GM12878 (cell line): ENCODE data around the gene MYLK4. TPM values are rescaled to one million over a fixed set of nuclear protein-coding genes. Genes with fewer than 3 reads are reported as not detected.

Experiments used
- ATAC-seq: fragments of 200-7000 bp; cut with Tn5 transposase; 3 replicates; pipeline ENCODE4 v1.9.1; 2020; ENCODE audit warnings: mild to moderate bottlenecking, moderate library complexity
- BruUV-seq: library from RNA; stranded (reverse); fragments of 400-500 nt; replicated peaks from 2 replicates; lab custom pipeline; 2021; lab: Mats Ljungman, UMichigan
- CTCF ChIA-PET: fragments of 300-600 bp; sonication (Branson Sonifier 250); formaldehyde crosslinking; extraction: SDS; loops from one replicate; lab custom pipeline; 2021; ENCODE audit warnings: inconsistent platforms; lab: Yijun Ruan, JAX
- POLR2A ChIA-PET: fragments of 350-600 bp; formaldehyde crosslinking; extraction: SDS; loops from one replicate; lab custom pipeline; 2021; ENCODE audit warnings: inconsistent platforms; lab: Charles Lee
- RAD21 ChIA-PET: fragments of 300-600 bp; sonication (Branson Sonifier 250); formaldehyde crosslinking; loops from one replicate; lab custom pipeline; 2023; ENCODE audit warnings: antibody characterized with exemption; ENCODE audit not compliant: unreplicated experiment; lab: Charles Lee
- SMC1A ChIA-PET: fragments of 300-600 bp; sonication (Branson Sonifier 250); formaldehyde crosslinking; loops from one replicate; lab custom pipeline; 2023; ENCODE audit not compliant: unreplicated experiment, uncharacterized antibody; lab: Charles Lee
- DNase-seq: peaks from one replicate; pipeline ENCODE4 v3.0.0-alpha.2; 2011; ENCODE audit warnings: low read depth, low spot score
- FAIRE-seq: peaks from 3 replicates; lab custom pipeline; 2011; peaks lifted over from hg19 to GRCh38; lab: Jason Lieb, UNC
- H2AFZ ChIP-seq: 2 replicates; pipeline ENCODE4 v1.6.0; 2011; ENCODE audit warnings: low read depth, low read length, control low read depth; ENCODE audit not compliant: control insufficient read depth
- H3K27ac ChIP-seq: 2 replicates; pipeline ENCODE4 v1.5.1; 2011; ENCODE audit warnings: control low read depth; ENCODE audit not compliant: control insufficient read depth, insufficient read depth
- H3K27me3 ChIP-seq, 2 experiments: replicated peaks in 1 of 2; 2 replicates each; pipeline versions ENCODE4 v1.6.0 to v1.6.1; 2011; ENCODE audit warnings: low read length in 1 of 2; ENCODE audit not compliant: control insufficient read depth in 2 of 2, insufficient read depth in 2 of 2
- H3K36me3 ChIP-seq, 2 experiments: 2 replicates each; pipeline ENCODE4 v1.5.1; 2011; ENCODE audit warnings: low read length in 1 of 2; ENCODE audit not compliant: control insufficient read depth in 2 of 2, insufficient read depth in 2 of 2
- H3K4me1 ChIP-seq: 2 replicates; pipeline ENCODE4 v1.6.1; 2011; ENCODE audit warnings: mild to moderate bottlenecking, low read length, moderate library complexity, mixed read lengths; ENCODE audit not compliant: control insufficient read depth, insufficient read depth
- H3K4me2 ChIP-seq: 2 replicates; pipeline ENCODE4 v1.6.0; 2011; ENCODE audit warnings: control low read depth; ENCODE audit not compliant: control insufficient read depth, insufficient read depth
- H3K4me3 ChIP-seq: fragments of 200-600 bp; sonication (generic); 2 replicates; pipeline ENCODE4 v1.5.1; 2016
- H3K79me2 ChIP-seq: 2 replicates; pipeline ENCODE4 v1.6.0; 2011; ENCODE audit warnings: low read length; ENCODE audit not compliant: control insufficient read depth, insufficient read depth
- H3K9ac ChIP-seq: 2 replicates; pipeline ENCODE4 v1.8.0; 2011; ENCODE audit warnings: low read length, control low read depth, mixed read lengths; ENCODE audit not compliant: control insufficient read depth, insufficient read depth
- H3K9me3 ChIP-seq: replicated peaks from 3 replicates; pipeline ENCODE4 v1.5.1; 2011; ENCODE audit warnings: mild to moderate bottlenecking, low read length; ENCODE audit not compliant: control insufficient read depth, insufficient read depth
- H4K20me1 ChIP-seq: 2 replicates; pipeline ENCODE4 v1.6.0; 2011; ENCODE audit not compliant: control insufficient read depth, insufficient read depth
- IKZF1 ChIP-seq: fragments of 450-650 bp; conservative IDR thresholded peaks from 2 replicates; pipeline ENCODE4 v1.6.1; 2017; ENCODE audit warnings: antibody characterized with exemption, mild to moderate bottlenecking
- IKZF2 ChIP-seq, 2 experiments: fragments of 450-650 bp; IDR thresholded peaks; 2 replicates each; pipeline ENCODE4 v1.6.1; 2017; ENCODE audit warnings: mild to moderate bottlenecking in 2 of 2, moderate library complexity in 2 of 2
- MEF2B ChIP-seq: fragments of 450-650 bp; IDR thresholded peaks from 2 replicates; pipeline ENCODE4 v1.6.1; 2018; ENCODE audit warnings: mild to moderate bottlenecking, moderate library complexity; ENCODE audit not compliant: partially characterized antibody, poor library complexity, severe bottlenecking
- SIX5 ChIP-seq: IDR thresholded peaks from 2 replicates; pipeline ENCODE4 v1.6.1; 2011; ENCODE audit warnings: mild to moderate bottlenecking, low read depth, low read length, moderate library complexity; ENCODE audit not compliant: severe bottlenecking
- SREBF2 ChIP-seq: IDR thresholded peaks from 2 replicates; pipeline ENCODE4 v1.6.1; 2012; ENCODE audit warnings: mild to moderate bottlenecking, low read length
- WGBS: methylation state at CpG from one replicate; pipeline ENCODE4 v1.1.6; 2016; ENCODE audit warnings: low lambda C conversion rate; ENCODE audit not compliant: insufficient replicate concordance, insufficient coverage; ENCODE audit errors: missing lambda C conversion rate; 5-methylcytosine and 5-hydroxymethylcytosine counted together
- in situ Hi-C: fragments of 300-500 bp; cut with MboI; formaldehyde crosslinking; loops from 9 replicates; pipeline ENCODE4 v1.14.3; 2018; ENCODE audit warnings: mixed read lengths
- intact Hi-C: fragments of 100-400 bp; cut with micrococcal nuclease; formaldehyde crosslinking; loops from one replicate; pipeline ENCODE4 v1.14.2; 2022; ENCODE audit not compliant: unreplicated experiment
- polyA plus RNA-seq, 11 experiments: library from polyadenylated mRNA; depleted of rRNA in 4 of 11; unstranded in 6 of 11; stranded (reverse) in 5 of 11; fragments of >200 nt; fragmentation: Nextera tagmentation in 4 of 11; fragmentation: Illumina TruSeq in 1 of 11; extraction: Ambion mirVana in 4 of 11; extraction: Trizol in 1 of 11; gene quantifications; 1 replicate in 1 of 11; 2 replicates in 10 of 11; pipeline versions ENCODE4 v1.2.1 to v1.2.3, GENCODE V29; 2011 to 2016; ENCODE audit warnings: inconsistent platforms in 2 of 11, missing spikeins in 2 of 11, low read depth in 1 of 11
- total RNA-seq, 4 experiments: library from RNA; depleted of rRNA in 3 of 4; stranded (reverse); fragments of >200 nt in 3 of 4; fragmentation: Illumina TruSeq in 1 of 4; extraction: Trizol in 1 of 4; gene quantifications; 2 replicates each; pipeline versions ENCODE4 v1.2.1 to v1.2.3, GENCODE V29; 2013 to 2021

The MYLK4 gene
- total and polyA plus RNA-seq, 10 of the 15 experiments (the other 5 are each of a cell fraction or from before 2014, with no cell fraction given), result under 0.01 to 0.09 (median 0.05) TPM; not detected in 1

GRCh38 chr6:2766767-2767656 lies 16.3 kb upstream of the MYLK4 start:
- 3% methylated on average over 13 of the region's 13 CpGs for WGBS
- POLR2A ChIA-PET, result interaction anchor here (0.6 to 1.9 kb wide), 4 partner anchors 13 to 222 kb away, joined by 5 to 9 read pairs (median 6); partner anchors contain the start of gene SERPINB1
- SMC1A ChIA-PET, result interaction anchor here (0.6 to 2.6 kb wide), 8 partner anchors 8 to 1368 kb away, joined by 3 to 14 read pairs (median 3); no protein-coding TSS in a partner anchor
- H3K9ac ChIP-seq, result peak overlapping the region; percentile 81
- no peaks in the 10 kb centered on the region for H3K27me3 ChIP-seq
- TF ChIP-seq MEF2B (peak; percentile 13), IKZF1 (peak; percentile 49; the same call in 1 of the 2 replicates), SIX5 (no peak), IKZF2 (IDR thresholded peaks at IDR 0.05) (peak; percentile 15 to 29; a peak in 1 of 4 replicates), SREBF2 (no peak)
- TF ChIP-seq, all 136 proteins: peak for 3
- Histone ChIP-seq H3K9me3 (no peaks in the 10 kb centered on the region; the same call in 2 of the 3 replicates), H3K27ac (peak overlapping the region; percentile 72; the same call in 1 of the 2 replicates), H3K4me2 (peak overlapping the region; percentile 87), H3K79me2 (peaks cover 55% of the 10 kb centered on the region), H4K20me1 (peaks cover 3% of the 10 kb centered on the region; the same call in 1 of the 2 replicates), H3K4me1 (peaks cover 11% of the 10 kb centered on the region), H3K4me3 (peak overlapping the region; percentile 92), H3K36me3 (peaks cover 7% of the 10 kb centered on the region in 2 experiments; a peak in 3 of 4 replicates), H2AFZ (no peak overlapping the region)
- intact Hi-C loops, result no loop called here
- in situ Hi-C loops, result no loop called here
- TSS peak; percentile 52 for BruUV-seq
- no peak for FAIRE-seq
- ChIA-PET RAD21 (interaction anchor here (0.7 to 1.6 kb wide), 5 partner anchors 24 to 1195 kb away, joined by 3 to 5 read pairs (median 4); no protein-coding TSS in a partner anchor), CTCF (interaction anchor here (0.8 to 4.0 kb wide), 9 partner anchors 8 to 223 kb away, joined by 3 to 41 read pairs (median 3); partner anchors contain the start of gene MYLK4)
- no peak for ATAC-seq
- DNase-seq, result no peak
